OCI-LY7 (cell line): ENCODE data around the gene VEPH1. TPM values are rescaled to one million over a fixed set of nuclear protein-coding genes. Genes with fewer than 3 reads are reported as not detected.

Source experiments
- BruUV-seq: library from RNA; stranded (reverse); fragments of 400-500 nt; replicated peaks from 2 replicates; lab custom pipeline; 2021; lab: Mats Ljungman, UMichigan
- CTCF ChIA-PET: fragments of 300-600 bp; sonication (Branson Sonifier 250); formaldehyde crosslinking; loops from one replicate; lab custom pipeline; 2022; ENCODE audit warnings: antibody characterized with exemption; ENCODE audit not compliant: unreplicated experiment; lab: Charles Lee
- POLR2A ChIA-PET: fragments of 300-600 bp; sonication (Branson Sonifier 250); formaldehyde crosslinking; loops from one replicate; lab custom pipeline; 2022; ENCODE audit warnings: antibody characterized with exemption; lab: Charles Lee
- DNase-seq: peaks from one replicate; pipeline ENCODE4 v3.0.0-alpha.2; 2015; ENCODE audit warnings: low spot score
- H2AFZ ChIP-seq: fragments of 200-600 bp; sonication (generic), shearing (Covaris generic); 2 replicates; pipeline ENCODE4 v1.6.1; 2014; ENCODE audit warnings: mild to moderate bottlenecking, antibody characterized with exemption, low read length, moderate library complexity
- H3K27ac ChIP-seq: fragments of 200-600 bp; sonication (generic); 2 replicates; pipeline ENCODE4 v1.5.1; 2014; ENCODE audit warnings: mixed run types, low read depth, mild to moderate bottlenecking, moderate library complexity, low read length, inconsistent platforms; ENCODE audit not compliant: poor library complexity, severe bottlenecking
- H3K36me3 ChIP-seq: fragments of 200-600 bp; sonication (generic); 2 replicates; pipeline ENCODE4 v1.6.1; 2014; ENCODE audit warnings: mild to moderate bottlenecking, antibody characterized with exemption, low read length, moderate library complexity, mixed read lengths; ENCODE audit not compliant: insufficient read depth
- H3K4me1 ChIP-seq: fragments of 200-600 bp; sonication (generic); 2 replicates; pipeline ENCODE4 v1.5.1; 2014; ENCODE audit warnings: mild to moderate bottlenecking, low read length; ENCODE audit not compliant: insufficient read depth, poor library complexity, severe bottlenecking
- H3K4me2 ChIP-seq: fragments of 200-600 bp; sonication (generic); 2 replicates; pipeline ENCODE4 v1.6.1; 2014; ENCODE audit warnings: mild to moderate bottlenecking, low read length
- H3K4me3 ChIP-seq: fragments of 200-600 bp; sonication (generic); 2 replicates; pipeline ENCODE4 v1.5.1; 2014; ENCODE audit warnings: mild to moderate bottlenecking, low read depth, low read length; ENCODE audit not compliant: poor library complexity, severe bottlenecking
- H3K79me2 ChIP-seq: fragments of 200-600 bp; sonication (generic); 2 replicates; pipeline ENCODE4 v1.6.1; 2016; ENCODE audit warnings: low read depth, mild to moderate bottlenecking, low read length, moderate library complexity, mixed read lengths; ENCODE audit not compliant: insufficient read depth
- H3K9me2 ChIP-seq: fragments of 200-600 bp; sonication (generic); 2 replicates; pipeline ENCODE4 v1.6.1; 2016; ENCODE audit warnings: mild to moderate bottlenecking, low read length, mixed read lengths; ENCODE audit not compliant: insufficient read depth
- H3K9me3 ChIP-seq: fragments of 200-600 bp; sonication (generic); 2 replicates; pipeline ENCODE4 v1.6.1; 2014; ENCODE audit warnings: mild to moderate bottlenecking, mixed run types, low read length, mixed read lengths
- H4K20me1 ChIP-seq: fragments of 200-600 bp; sonication (generic); 2 replicates; pipeline ENCODE4 v1.6.1; 2014; ENCODE audit warnings: mild to moderate bottlenecking, antibody characterized with exemption, low read length, moderate library complexity, mixed read lengths; ENCODE audit not compliant: insufficient read depth
- CTCF ChIP-seq: fragments of 200-600 bp; sonication (generic); conservative IDR thresholded peaks from 2 replicates; pipeline ENCODE4 v1.5.1; 2014; ENCODE audit warnings: mild to moderate bottlenecking, antibody characterized with exemption, low read length, moderate library complexity, mixed read lengths
- EZH2phosphoT487 ChIP-seq: fragments of 200-600 bp; sonication (generic); IDR thresholded peaks from 2 replicates; pipeline ENCODE4 v1.6.1; 2018; ENCODE audit warnings: low read depth, borderline replicate concordance, mild to moderate bottlenecking, mixed run types, antibody characterized with exemption, low read length, moderate library complexity, mixed read lengths
- intact Hi-C: fragments of 100-400 bp; cut with micrococcal nuclease; formaldehyde crosslinking; loops from one replicate; pipeline ENCODE4 v1.10.0; 2022; ENCODE audit not compliant: unreplicated experiment
- total RNA-seq, 2 experiments: library from RNA; depleted of rRNA in 1 of 2; stranded (reverse); fragments of >200 nt in 1 of 2; shearing (Covaris generic) in 1 of 2; gene quantifications; 2 replicates each; pipeline ENCODE4 v1.2.3, GENCODE V29; 2014 to 2022

VEPH1 gene
- total RNA-seq, 2 experiments from 2014 or later, result not detected

GRCh38 chr3:157247391-157247790, 255.8 kb downstream of the VEPH1 start:
- H3K36me3 ChIP-seq, result no peaks in the 10 kb centered on the region
- H3K4me2 ChIP-seq, result no peak overlapping the region
- H4K20me1 ChIP-seq, result no peaks in the 10 kb centered on the region
- H2AFZ ChIP-seq, result no peak overlapping the region
- intact Hi-C loops, result no loop called here
- no peaks in the 10 kb centered on the region for H3K9me2 ChIP-seq
- BruUV-seq, result no TSS peak
- H3K4me1 ChIP-seq, result no peaks in the 10 kb centered on the region
- no peaks in the 10 kb centered on the region for H3K9me3 ChIP-seq
- no peaks in the 10 kb centered on the region for H3K79me2 ChIP-seq
- ChIA-PET CTCF (no interaction called here), POLR2A (no interaction called here)
- H3K4me3 ChIP-seq, result no peak overlapping the region
- H3K27ac ChIP-seq, result no peak overlapping the region
- TF ChIP-seq EZH2phosphoT487, result no peak
- no peak for TF ChIP-seq CTCF
- DNase-seq, result no peak

DNA sequence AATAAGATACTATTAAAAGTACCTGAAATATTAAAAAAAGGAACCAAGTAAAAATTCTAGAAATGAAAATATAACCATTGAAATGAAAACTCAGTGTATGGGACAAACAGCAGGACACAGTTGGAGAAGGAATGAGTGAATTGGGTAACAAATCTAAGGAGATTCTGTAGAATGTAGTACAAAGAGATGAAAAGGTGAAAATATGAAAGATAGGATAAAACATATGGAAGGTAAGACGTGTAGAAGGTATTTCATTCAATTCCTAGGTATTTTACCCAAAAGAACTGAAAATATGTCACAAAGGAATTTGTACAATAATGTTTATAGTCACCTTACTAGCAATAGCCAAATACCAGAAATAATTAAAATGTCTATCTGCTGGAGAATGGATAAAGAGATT, 260.4 kb downstream of the VEPH1 start:
- BruUV-seq, result no TSS peak
- H2AFZ ChIP-seq, result no peak overlapping the region
- H3K4me3 ChIP-seq, result no peak overlapping the region
- no peaks in the 10 kb centered on the region for H3K36me3 ChIP-seq
- intact Hi-C loops, result no loop called here
- no peak overlapping the region for H3K4me2 ChIP-seq
- no peaks in the 10 kb centered on the region for H4K20me1 ChIP-seq
- no peak for TF ChIP-seq EZH2phosphoT487
- TF ChIP-seq CTCF, result no peak
- POLR2A ChIA-PET, result no interaction called here
- no peaks in the 10 kb centered on the region for H3K9me2 ChIP-seq
- no peaks in the 10 kb centered on the region for H3K4me1 ChIP-seq
- CTCF ChIA-PET, result no interaction called here
- no peaks in the 10 kb centered on the region for H3K9me3 ChIP-seq
- no peak overlapping the region for H3K27ac ChIP-seq
- no peak for DNase-seq
- no peaks in the 10 kb centered on the region for H3K79me2 ChIP-seq

GRCh38 chr3:157241599-157241998, 261.6 kb downstream of the VEPH1 start:
- ChIA-PET POLR2A (interaction anchor here (0.5 to 0.6 kb wide), 2 partner anchors 22 to 282 kb away, joined by 3 to 4 read pairs; no protein-coding TSS in a partner anchor), CTCF (no interaction called here)
- Histone ChIP-seq H3K4me1 (no peaks in the 10 kb centered on the region), H3K27ac (no peak overlapping the region), H3K4me3 (no peak overlapping the region), H3K36me3 (no peaks in the 10 kb centered on the region), H3K79me2 (no peaks in the 10 kb centered on the region), H2AFZ (no peak overlapping the region), H3K9me2 (no peaks in the 10 kb centered on the region), H3K4me2 (no peak overlapping the region), H3K9me3 (no peaks in the 10 kb centered on the region), H4K20me1 (no peaks in the 10 kb centered on the region)
- BruUV-seq, result no TSS peak
- intact Hi-C loops, result no loop called here
- TF ChIP-seq EZH2phosphoT487, result no peak
- TF ChIP-seq CTCF, result no peak
- DNase-seq, result no peak
